Measurements from ENCODE around the gene MYO18A.

GRCh38 chr17:29110372-29110757 is 69.8 kb downstream of the MYO18A start:
- TF ChIP-seq, protein P1, sequence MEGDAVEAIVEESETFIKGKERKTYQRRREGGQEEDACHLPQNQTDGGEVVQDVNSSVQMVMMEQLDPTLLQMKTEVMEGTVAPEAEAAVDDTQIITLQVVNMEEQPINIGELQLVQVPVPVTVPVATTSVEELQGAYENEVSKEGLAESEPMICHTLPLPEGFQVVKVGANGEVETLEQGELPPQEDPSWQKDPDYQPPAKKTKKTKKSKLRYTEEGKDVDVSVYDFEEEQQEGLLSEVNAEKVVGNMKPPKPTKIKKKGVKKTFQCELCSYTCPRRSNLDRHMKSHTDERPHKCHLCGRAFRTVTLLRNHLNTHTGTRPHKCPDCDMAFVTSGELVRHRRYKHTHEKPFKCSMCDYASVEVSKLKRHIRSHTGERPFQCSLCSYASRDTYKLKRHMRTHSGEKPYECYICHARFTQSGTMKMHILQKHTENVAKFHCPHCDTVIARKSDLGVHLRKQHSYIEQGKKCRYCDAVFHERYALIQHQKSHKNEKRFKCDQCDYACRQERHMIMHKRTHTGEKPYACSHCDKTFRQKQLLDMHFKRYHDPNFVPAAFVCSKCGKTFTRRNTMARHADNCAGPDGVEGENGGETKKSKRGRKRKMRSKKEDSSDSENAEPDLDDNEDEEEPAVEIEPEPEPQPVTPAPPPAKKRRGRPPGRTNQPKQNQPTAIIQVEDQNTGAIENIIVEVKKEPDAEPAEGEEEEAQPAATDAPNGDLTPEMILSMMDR (conservative IDR thresholded peaks at IDR 0.05), result no peak
- TF ChIP-seq ZFX (IDR thresholded peaks at IDR 0.05), result no peak

Data from C4-2B (cell line).